ENCODE measurements around the gene OSBPL5.

The OSBPL5 gene

GRCh38 chr11:3197878-3198528, 32.9 kb upstream of the OSBPL5 start:
- DNase-seq, result no peak

GRCh38 chr11:3197044-3197695, 32.1 kb upstream of the OSBPL5 start:
- no peak for DNase-seq

GRCh38 chr11:3196161-3197043, 31.3 kb upstream of the OSBPL5 start:
- DNase-seq, result no peak

- DNase-seq, result no peak
Observed at GRCh38 chr11:3195251-3196160, 30.4 kb upstream of the OSBPL5 start.

- no peak for DNase-seq
Observed at GRCh38 chr11:3194016-3194816, 29.1 kb upstream of the OSBPL5 start.

GRCh38 chr11:3193373-3194015, 28.4 kb upstream of the OSBPL5 start:
- DNase-seq, result no peak

- DNase-seq, result no peak
Observed at GRCh38 chr11:3192511-3193372, 27.6 kb upstream of the OSBPL5 start.

GRCh38 chr11:3191586-3192324, 26.6 kb upstream of the OSBPL5 start:
- no peak for DNase-seq

- DNase-seq, result no peak
Observed at GRCh38 chr11:3190600-3190999, 25.5 kb upstream of the OSBPL5 start.

- no peak for DNase-seq
Observed at GRCh38 chr11:3189886-3190583, 24.9 kb upstream of the OSBPL5 start.

- DNase-seq, result no peak
Observed at GRCh38 chr11:3189196-3189843, 24.2 kb upstream of the OSBPL5 start.

- DNase-seq, result no peak
Observed at GRCh38 chr11:3188496-3189195, 23.5 kb upstream of the OSBPL5 start.

- no peak for DNase-seq
Observed at GRCh38 chr11:3186166-3186953, 21.2 kb upstream of the OSBPL5 start.

- no peak for DNase-seq
Observed at GRCh38 chr11:3184732-3185347, 19.7 kb upstream of the OSBPL5 start.

GRCh38 chr11:3183523-3183922, 18.4 kb upstream of the OSBPL5 start:
- DNase-seq, result no peak

GRCh38 chr11:3182462-3182852, 17.3 kb upstream of the OSBPL5 start:
- no peak for DNase-seq
